Heart right ventricle (tissue), 16 donors: ENCODE measurements around the gene ADCY5. TPM values are rescaled to one million over a fixed set of nuclear protein-coding genes. Genes with fewer than 3 reads are reported as not detected.

Experiments used
- ATAC-seq, 8 donors: fragments of 200-7000 bp; cut with Tn5 transposase; one replicate each; pipeline ENCODE4 v1.9.1; 2020; ENCODE audit warnings: mild to moderate bottlenecking in 8 of 8, moderate library complexity in 8 of 8, moderate number of reproducible peaks in 1 of 8
- DNase-seq, 2 donors: peaks; one replicate each; pipeline ENCODE4 v3.0.0-alpha.2; 2020
- H3K27ac ChIP-seq, 10 donors: fragments of 200-600 bp; sonication (generic) in 2 of 10; one replicate each; pipeline versions ENCODE4 v1.5.0 to v1.8.0; 2020 to 2022; ENCODE audit warnings: mild to moderate bottlenecking in 3 of 10
- H3K27me3 ChIP-seq, 7 donors: fragments of 200-600 bp; one replicate each; pipeline ENCODE4 v1.8.0; 2021 to 2022; ENCODE audit warnings: mild to moderate bottlenecking in 2 of 7
- H3K36me3 ChIP-seq, 9 donors: fragments of 200-600 bp; sonication (generic) in 1 of 9; one replicate each; pipeline versions ENCODE4 v1.5.0 to v1.8.0; 2020 to 2022; ENCODE audit warnings: mild to moderate bottlenecking in 2 of 9
- H3K4me1 ChIP-seq, 9 donors: fragments of 200-600 bp; sonication (generic) in 1 of 9; one replicate each; pipeline versions ENCODE4 v1.5.0 to v1.8.0; 2020 to 2022; ENCODE audit warnings: mild to moderate bottlenecking in 4 of 9
- H3K4me3 ChIP-seq, 10 donors: fragments of 200-600 bp; sonication (generic) in 2 of 10; one replicate each; pipeline versions ENCODE4 v1.5.0 to v1.8.0; 2020 to 2022; ENCODE audit warnings: mild to moderate bottlenecking in 7 of 10, moderate library complexity in 2 of 10
- H3K9me3 ChIP-seq, 11 donors: fragments of 200-600 bp in 10 of 11; sonication (generic) in 2 of 11; one replicate each; pipeline versions ENCODE4 v1.5.0 to v1.8.0; 2013 to 2022; ENCODE audit warnings: mild to moderate bottlenecking in 2 of 11, control low read depth in 1 of 11, moderate library complexity in 1 of 11
- WGBS, 2 donors: extraction: QIAGEN DNeasy Blood & Tissue Kit; methylation state at CpG; one replicate each; pipeline ENCODE4 v1.1.7; 2013; ENCODE audit warnings: inconsistent platforms in 1 of 2; 5-methylcytosine and 5-hydroxymethylcytosine counted together
- intact Hi-C, 10 donors: fragments of 100-400 bp; cut with DNase I; formaldehyde crosslinking; loops; one replicate each; pipeline versions ENCODE4 v1.11.1 to v1.14.2; 2022
- polyA plus RNA-seq, 2 donors: library from polyadenylated mRNA; stranded (reverse); fragments of 200-250 nt; gene quantifications; one replicate each; pipeline ENCODE4 v1.2.3, GENCODE V29; 2013
- total RNA-seq, 10 donors: library from RNA; stranded (reverse); fragmentation: NEBNext Ultra II Directional in 3 of 10; extraction: Animal tissue kit (Norgen Biotek cat#: 25700) in 3 of 10; gene quantifications; one replicate each; pipeline versions ENCODE4 v1.2.1 to v1.2.4, GENCODE V29; 2021 to 2023
- TF ChIP-seq, protein P1 (sequence below), 9 donors: fragments of 200-600 bp; sonication (generic) in 2 of 9; IDR thresholded peaks; one replicate each; pipeline versions ENCODE4 v1.5.0 to v1.8.0; 2021 to 2022; ENCODE audit warnings: antibody characterized with exemption in 9 of 9, mild to moderate bottlenecking in 5 of 9, moderate library complexity in 1 of 9
- donor health status: Arrhythmogenic right ventricular cardiomyopathy.
- donor health status: ischemic (EF 13 %, LVEDD 7.1; RV severe dilation, severe dysfunction).
- donor health status: healthy with polysubstance abuse.
- donor health status: DM: no; HTN: yes; CAD: no.
- donor health status: DM: no; HTN: no; CAD: no.
- donor health status: ischemic (EF 25% LVEDD 6.9; RV normal size, moderate dysfunction).
- donor health status: ischemic (EF 25% LVEDD 5.7; RV mildly dilated, moderate dysfunction).
- donor health status: healthy.
- donor health status: DM: yes; HTN: yes; CAD: no.
- donor health status: Ischemic cardiomyopathy.
- donor health status: ischemic (EF 35%, LVEDD 5.7; RV mildly dilated, moderate dysfunction).
- donor health status: nonischemic (EF 11% LVEDD 7.7; RV severe dilation, severe dysfunction).
- donor health status: DM: yes; HTN: yes; CAD: no.
- donor health status: PGD.
- donor health status: ischemic (EF 29% LVEDD 5.4; RV normal size, mild dysfunction).
- donor health status: nonischemic (EF 23%, LVEDD 6.1; RV moderate dilation, normal function).

ADCY5 gene
- total and polyA plus RNA-seq, 12 donors, result 37.2 to 245 (median 198) TPM

DNA sequence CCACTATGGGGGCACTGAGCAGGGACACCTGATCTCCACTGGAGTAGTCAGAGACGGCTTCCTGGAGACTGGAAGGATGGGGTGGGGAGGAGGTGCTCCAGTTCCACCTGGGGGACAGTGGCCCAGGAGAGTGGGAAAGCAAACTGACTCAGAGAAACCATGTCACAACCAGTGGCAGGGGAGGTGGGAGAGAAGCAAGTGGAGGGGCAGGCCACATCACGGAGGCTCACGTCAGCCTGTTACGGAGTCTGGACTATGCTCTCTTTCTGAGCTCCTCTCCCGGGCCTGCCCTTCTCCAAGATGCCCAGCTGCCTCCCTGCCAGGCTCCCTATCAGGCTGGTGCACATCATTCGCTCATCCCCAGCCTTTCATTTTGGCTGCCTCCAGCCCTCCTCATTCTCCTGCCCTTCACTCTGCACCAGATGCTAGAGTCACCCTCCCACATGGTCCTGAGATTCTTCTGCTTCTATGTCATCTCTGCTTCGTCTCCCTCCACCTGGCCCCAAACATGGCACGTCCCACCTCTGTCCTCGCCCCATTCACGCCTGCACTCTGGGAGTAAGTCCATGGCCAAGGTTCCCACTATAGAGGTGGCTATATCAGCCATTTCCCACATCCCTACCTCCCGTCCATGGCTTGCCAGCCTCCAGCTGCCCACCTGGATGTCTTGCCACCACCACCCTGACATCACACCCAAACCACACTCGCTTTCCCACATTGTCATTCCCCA lies 100.3 kb downstream of the ADCY5 start:
- ATAC-seq (no peak), DNase-seq (no peak)
- 85 to 86% methylated on average over 12 of the region's 12 CpGs for WGBS, 2 donors
- H3K4me3 ChIP-seq, result no peak overlapping the region
- peaks cover 29 to 100% (median 83%) of the 10 kb centered on the region in 9 donors for H3K4me1 ChIP-seq
- TF ChIP-seq, protein P1, sequence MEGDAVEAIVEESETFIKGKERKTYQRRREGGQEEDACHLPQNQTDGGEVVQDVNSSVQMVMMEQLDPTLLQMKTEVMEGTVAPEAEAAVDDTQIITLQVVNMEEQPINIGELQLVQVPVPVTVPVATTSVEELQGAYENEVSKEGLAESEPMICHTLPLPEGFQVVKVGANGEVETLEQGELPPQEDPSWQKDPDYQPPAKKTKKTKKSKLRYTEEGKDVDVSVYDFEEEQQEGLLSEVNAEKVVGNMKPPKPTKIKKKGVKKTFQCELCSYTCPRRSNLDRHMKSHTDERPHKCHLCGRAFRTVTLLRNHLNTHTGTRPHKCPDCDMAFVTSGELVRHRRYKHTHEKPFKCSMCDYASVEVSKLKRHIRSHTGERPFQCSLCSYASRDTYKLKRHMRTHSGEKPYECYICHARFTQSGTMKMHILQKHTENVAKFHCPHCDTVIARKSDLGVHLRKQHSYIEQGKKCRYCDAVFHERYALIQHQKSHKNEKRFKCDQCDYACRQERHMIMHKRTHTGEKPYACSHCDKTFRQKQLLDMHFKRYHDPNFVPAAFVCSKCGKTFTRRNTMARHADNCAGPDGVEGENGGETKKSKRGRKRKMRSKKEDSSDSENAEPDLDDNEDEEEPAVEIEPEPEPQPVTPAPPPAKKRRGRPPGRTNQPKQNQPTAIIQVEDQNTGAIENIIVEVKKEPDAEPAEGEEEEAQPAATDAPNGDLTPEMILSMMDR (IDR thresholded peaks at IDR 0.05), result no peak
- peaks cover 0 to 4% (median 0%) of the 10 kb centered on the region in 9 donors for H3K36me3 ChIP-seq
- peaks cover 0 to 4% (median 0%) of the 10 kb centered on the region in 7 donors for H3K27me3 ChIP-seq
- no peaks in the 10 kb centered on the region for H3K9me3 ChIP-seq
- intact Hi-C loops, result loop anchor here in 1 of 10 donors (5.0 kb wide), 2 partner anchors 39 to 99 kb away; partner anchors contain the start of gene ADCY5
- peak overlapping the region in 8 of 10 donors; percentile 7 to 96 (median 72) for H3K27ac ChIP-seq

DNA sequence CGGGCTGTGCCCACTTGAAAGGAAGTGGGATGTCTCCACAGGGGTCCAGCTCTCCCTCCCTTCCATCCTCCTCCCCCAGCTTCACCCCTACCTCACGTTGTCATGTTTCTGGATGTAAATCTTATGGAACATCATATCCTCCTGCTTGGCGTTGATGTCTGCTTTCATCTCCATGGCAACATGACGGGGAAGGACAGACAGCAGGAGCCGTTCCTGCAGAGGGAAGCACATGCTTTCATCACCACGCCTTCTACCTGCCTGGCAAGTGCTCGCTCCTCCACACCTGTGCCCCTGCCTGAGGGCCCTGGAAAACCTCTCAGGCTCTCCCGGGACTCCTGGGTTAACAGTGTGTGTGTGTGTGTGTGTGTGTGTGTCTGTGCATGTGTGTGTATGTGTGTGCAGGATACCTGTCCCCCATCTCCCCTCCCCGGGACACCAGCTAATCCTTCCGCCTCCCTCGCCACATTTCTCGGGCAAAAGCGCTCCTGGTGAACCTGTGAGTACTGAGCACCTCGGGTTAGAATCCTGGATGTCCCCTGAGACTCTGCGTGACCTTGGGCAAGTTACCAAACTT lies 101.1 kb downstream of the ADCY5 start:
- H3K4me1 ChIP-seq, result peaks cover 31 to 100% (median 80%) of the 10 kb centered on the region in 9 donors
- ATAC-seq, result no peak
- peaks cover 0 to 4% (median 0%) of the 10 kb centered on the region in 9 donors for H3K36me3 ChIP-seq
- intact Hi-C loops, result loop anchor here in 1 of 10 donors (5.0 kb wide), 2 partner anchors 40 to 100 kb away; partner anchors contain the start of gene ADCY5
- 66% methylated on average over 15 of the region's 15 CpGs for WGBS, 2 donors
- peak overlapping the region in 7 of 10 donors; percentile 19 to 96 (median 84) for H3K27ac ChIP-seq
- H3K27me3 ChIP-seq, result peaks cover 0 to 4% (median 0%) of the 10 kb centered on the region in 7 donors
- TF ChIP-seq, protein P1 (IDR thresholded peaks at IDR 0.05), result no peak
- no peak overlapping the region for H3K4me3 ChIP-seq
- no peak for DNase-seq
- H3K9me3 ChIP-seq, result no peaks in the 10 kb centered on the region

DNA sequence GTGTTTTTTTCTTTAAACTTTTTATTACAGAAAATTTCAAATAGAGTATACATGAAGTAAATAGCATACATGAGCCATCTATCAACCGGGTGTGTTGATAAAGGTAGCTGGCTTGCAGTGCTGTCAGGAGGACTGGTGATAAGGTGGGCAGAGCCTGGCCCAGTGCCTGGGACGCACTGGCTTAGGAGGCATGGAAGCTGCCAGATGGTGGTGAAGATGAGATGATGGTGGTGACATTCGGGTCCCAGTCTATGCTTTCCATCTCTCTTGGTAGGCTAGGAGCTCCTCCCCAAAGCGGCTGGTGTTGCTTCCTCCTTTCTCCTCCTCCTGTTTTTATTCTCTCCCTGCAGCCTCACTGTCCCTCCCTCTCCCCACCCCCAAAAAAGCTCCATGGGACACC lies 101.7 kb downstream of the ADCY5 start:
- H3K4me3 ChIP-seq, result no peak overlapping the region
- peak overlapping the region in 8 of 10 donors; percentile 19 to 96 (median 82) for H3K27ac ChIP-seq
- DNase-seq, result peak in 1 of 2 donors; percentile 61
- 29 to 48% methylated on average over 4 of the region's 4 CpGs for WGBS, 2 donors
- intact Hi-C loops, result loop anchor here in 1 of 10 donors (5.0 kb wide), 2 partner anchors 40 to 100 kb away; partner anchors contain the start of gene ADCY5
- TF ChIP-seq, protein P1 (IDR thresholded peaks at IDR 0.05), result no peak
- peaks cover 33 to 100% (median 74%) of the 10 kb centered on the region in 9 donors for H3K4me1 ChIP-seq
- peak in 5 of 8 donors; percentile 28 to 64 (median 40) for ATAC-seq
- peaks cover 0 to 4% (median 0%) of the 10 kb centered on the region in 9 donors for H3K36me3 ChIP-seq
- no peaks in the 10 kb centered on the region for H3K9me3 ChIP-seq
- H3K27me3 ChIP-seq, result peaks cover 0 to 4% (median 0%) of the 10 kb centered on the region in 7 donors

DNA sequence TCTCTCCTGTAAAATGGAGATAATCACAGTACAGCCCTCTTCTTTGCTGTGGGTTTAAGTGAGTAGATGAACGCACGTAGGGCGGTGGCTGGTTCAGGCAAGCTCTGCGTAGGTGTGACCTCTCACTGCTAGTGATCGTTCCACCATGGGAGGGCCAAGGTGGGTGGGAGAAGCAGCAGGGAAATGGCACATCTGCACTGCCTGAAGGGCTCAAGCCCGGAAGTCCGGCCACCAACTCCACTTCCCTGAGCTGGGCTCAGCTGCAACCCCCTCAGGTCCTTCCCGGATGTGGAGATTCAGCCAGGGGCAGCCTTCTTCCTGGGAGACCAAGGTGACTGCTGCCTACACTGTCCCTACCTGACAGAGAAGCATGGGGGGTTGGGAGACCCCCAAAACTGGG lies 102.9 kb downstream of the ADCY5 start:
- TF ChIP-seq, protein P1 (IDR thresholded peaks at IDR 0.05), result no peak
- H3K36me3 ChIP-seq, result peaks cover 0 to 4% (median 0%) of the 10 kb centered on the region in 9 donors
- H3K4me3 ChIP-seq, result no peak overlapping the region
- 73 to 84% methylated on average over 8 of the region's 8 CpGs for WGBS, 2 donors
- peaks cover 0 to 4% (median 0%) of the 10 kb centered on the region in 7 donors for H3K27me3 ChIP-seq
- peaks cover 36 to 99% (median 77%) of the 10 kb centered on the region in 9 donors for H3K4me1 ChIP-seq
- no peak for DNase-seq
- H3K9me3 ChIP-seq, result no peaks in the 10 kb centered on the region
- no peak for ATAC-seq
- intact Hi-C loops, result loop anchor here in 1 of 10 donors (5.0 kb wide), 2 partner anchors 41 to 101 kb away; partner anchors contain the start of gene ADCY5
- H3K27ac ChIP-seq, result peak overlapping the region; percentile 19 to 96 (median 78)
